ENCODE data around the gene TSEN15. TPM values are rescaled to one million over a fixed set of nuclear protein-coding genes. Genes with fewer than 3 reads are reported as not detected.
"Not testable (repeated sequence)": the region's sequence is repeated elsewhere in the genome, so short reads cannot be mapped to it uniquely, and the experiment has no call there.

Gene TSEN15
- total RNA-seq, 3 donors from 2014 or later = 6.7 to 21.2 (median 13.5) TPM

GRCh38 chr1:184044603-184045376, 6.7 kb upstream of the TSEN15 start:
- DNase-seq = no peak
- H3K9me3 ChIP-seq = no peaks in the 10 kb centered on the region
- intact Hi-C loops (cut with DNase I, micrococcal nuclease) = no loop called here
- H3K4me3 ChIP-seq = no peak overlapping the region
- TF ChIP-seq CTCF (IDR thresholded peaks at IDR 0.05) = no peak
- no peaks in the 10 kb centered on the region for H3K4me1 ChIP-seq (ENCODE audit: low read depth)
- no peaks in the 10 kb centered on the region for H3K36me3 ChIP-seq (ENCODE audit: low read depth)
- ATAC-seq = no peak

GRCh38 chr1:184047541-184047940, 4.0 kb upstream of the TSEN15 start:
- not testable (repeated sequence) for H3K9me3 ChIP-seq, ATAC-seq

GRCh38 chr1:184048561-184049240, 2.8 kb upstream of the TSEN15 start:
- no peak for ATAC-seq
- intact Hi-C loops (cut with DNase I, micrococcal nuclease) = no loop called here
- no peak for DNase-seq
- Histone ChIP-seq H3K4me3 (no peak overlapping the region), H3K36me3 (ENCODE audit: low read depth) (no peaks in the 10 kb centered on the region), H3K9me3 (no peaks in the 10 kb centered on the region), H3K4me1 (ENCODE audit: low read depth) (peaks cover 6% of the 10 kb centered on the region)
- no peak for TF ChIP-seq CTCF (IDR thresholded peaks at IDR 0.05)

More at GRCh38 chr1:184047541-184047940, 4.0 kb upstream of the TSEN15 start:
- H3K4me3 ChIP-seq; DNase-seq; H3K4me1 ChIP-seq (ENCODE audit: low read depth); intact Hi-C loops (cut with DNase I, micrococcal nuclease); H3K36me3 ChIP-seq (ENCODE audit: low read depth): not testable (repeated sequence)

GRCh38 chr1:184049291-184049690, 2.2 kb upstream of the TSEN15 start:
- intact Hi-C loops (cut with DNase I, micrococcal nuclease) = no loop called here
- TF ChIP-seq CTCF (IDR thresholded peaks at IDR 0.05) = no peak
- ATAC-seq = no peak

GRCh38 chr1:184049836-184050468, 1.6 kb upstream of the TSEN15 start:
- no peak for TF ChIP-seq CTCF (IDR thresholded peaks at IDR 0.05)
- H3K36me3 ChIP-seq (ENCODE audit: low read depth) = no peaks in the 10 kb centered on the region
- ATAC-seq (no peak), DNase-seq (no peak)
- intact Hi-C loops (cut with DNase I, micrococcal nuclease) = no loop called here
- H3K9me3 ChIP-seq = no peaks in the 10 kb centered on the region
- H3K4me1 ChIP-seq (ENCODE audit: low read depth) = peaks cover 6% of the 10 kb centered on the region
- H3K4me3 ChIP-seq = no peak overlapping the region

More at GRCh38 chr1:184049291-184049690, 2.2 kb upstream of the TSEN15 start:
- Histone ChIP-seq H3K4me3 (no peak overlapping the region), H3K36me3 (ENCODE audit: low read depth) (no peaks in the 10 kb centered on the region), H3K9me3 (no peaks in the 10 kb centered on the region), H3K4me1 (ENCODE audit: low read depth) (peaks cover 6% of the 10 kb centered on the region)
- DNase-seq = no peak

GRCh38 chr1:184050636-184051035, 894 bp upstream of the TSEN15 start:
- Histone ChIP-seq H3K36me3 (ENCODE audit: low read depth) (no peaks in the 10 kb centered on the region), H3K9me3 (no peaks in the 10 kb centered on the region), H3K4me3 (no peak overlapping the region), H3K4me1 (ENCODE audit: low read depth) (peaks cover 6% of the 10 kb centered on the region)
- DNase-seq (no peak), ATAC-seq (no peak)
- intact Hi-C loops (cut with DNase I, micrococcal nuclease) = no loop called here
- no peak for TF ChIP-seq CTCF (IDR thresholded peaks at IDR 0.05)

Measured in mucosa of descending colon (tissue), 3 donors.